K562 (cell line): ENCODE results near the gene SEL1L. TPM values are rescaled to one million over a fixed set of nuclear protein-coding genes. Genes with fewer than 3 reads are reported as not detected.

ENCODE experiments used
- E2F5 ChIP-seq: sonication (generic); formaldehyde crosslinking; IDR thresholded peaks from 2 replicates; pipeline ENCODE4 v1.8.0; 2022; ENCODE audit warnings: mild to moderate bottlenecking, missing genetic modification reagents
- EP400 ChIP-seq: fragments of 450-650 bp; IDR thresholded peaks from 2 replicates; pipeline ENCODE4 v1.6.1; 2017; ENCODE audit warnings: antibody characterized with exemption, mild to moderate bottlenecking, moderate library complexity
- EWSR1 ChIP-seq: fragments of 450-650 bp; IDR thresholded peaks from 2 replicates; pipeline ENCODE4 v1.6.1; 2018; ENCODE audit warnings: borderline replicate concordance, mild to moderate bottlenecking, low read depth, moderate library complexity; ENCODE audit not compliant: partially characterized antibody
- HBP1 ChIP-seq: fragments of 450-650 bp; formaldehyde crosslinking; IDR thresholded peaks from 2 replicates; pipeline ENCODE4 v1.4.0; 2022; ENCODE audit warnings: missing genetic modification characterization
- KAT2B ChIP-seq: IDR thresholded peaks from one replicate; pipeline ENCODE4 v1.6.1; 2012; ENCODE audit warnings: low read depth, mild to moderate bottlenecking, control low read depth, inconsistent platforms, low read length, moderate library complexity
- LCOR ChIP-seq: sonication (generic); formaldehyde crosslinking; IDR thresholded peaks from 2 replicates; pipeline ENCODE4 v1.8.0; 2022; ENCODE audit warnings: mild to moderate bottlenecking, missing genetic modification reagents
- MTA2 ChIP-seq: fragments of 450-650 bp; IDR thresholded peaks from 2 replicates; pipeline ENCODE4 v1.6.1; 2016; ENCODE audit warnings: low read depth
- PHTF2 ChIP-seq: fragments of 250-450 bp; sonication (Bioruptor Pico); IDR thresholded peaks from 2 replicates; pipeline ENCODE4 v1.5.0; 2021; ENCODE audit warnings: mild to moderate bottlenecking
- PRDM10 ChIP-seq: fragments of 450-650 bp; IDR thresholded peaks from 2 replicates; pipeline ENCODE4 v1.6.1; 2018; ENCODE audit not compliant: partially characterized antibody
- polyA plus RNA-seq, 8 experiments: library from polyadenylated mRNA; depleted of rRNA in 4 of 8; stranded (reverse) in 5 of 8; unstranded in 3 of 8; fragments of >200 nt; fragmentation: Nextera tagmentation in 2 of 8; fragmentation: Illumina TruSeq in 1 of 8; extraction: Ambion mirVana in 2 of 8; extraction: Trizol in 1 of 8; gene quantifications; 2 replicates each; pipeline versions ENCODE4 v1.2.1 to v1.2.3, GENCODE V29; 2011 to 2014; ENCODE audit warnings: inconsistent platforms in 1 of 8, missing spikeins in 1 of 8
- total RNA-seq, 7 experiments: library from RNA; depleted of rRNA in 6 of 7; stranded (reverse); fragments of >200 nt in 6 of 7; fragmentation: Illumina TruSeq in 2 of 7; extraction: Trizol in 2 of 7; gene quantifications; 2 replicates each; pipeline versions ENCODE4 v1.2.1 to v1.2.3, GENCODE V29; 2011 to 2021; ENCODE audit warnings: low replicate concordance in 1 of 7

Gene SEL1L
- total and polyA plus RNA-seq, 9 of the 15 experiments (the other 6 are each of a cell fraction or from before 2014, with no cell fraction given) = 7.7 to 21.1 (median 13.6) TPM

DNA sequence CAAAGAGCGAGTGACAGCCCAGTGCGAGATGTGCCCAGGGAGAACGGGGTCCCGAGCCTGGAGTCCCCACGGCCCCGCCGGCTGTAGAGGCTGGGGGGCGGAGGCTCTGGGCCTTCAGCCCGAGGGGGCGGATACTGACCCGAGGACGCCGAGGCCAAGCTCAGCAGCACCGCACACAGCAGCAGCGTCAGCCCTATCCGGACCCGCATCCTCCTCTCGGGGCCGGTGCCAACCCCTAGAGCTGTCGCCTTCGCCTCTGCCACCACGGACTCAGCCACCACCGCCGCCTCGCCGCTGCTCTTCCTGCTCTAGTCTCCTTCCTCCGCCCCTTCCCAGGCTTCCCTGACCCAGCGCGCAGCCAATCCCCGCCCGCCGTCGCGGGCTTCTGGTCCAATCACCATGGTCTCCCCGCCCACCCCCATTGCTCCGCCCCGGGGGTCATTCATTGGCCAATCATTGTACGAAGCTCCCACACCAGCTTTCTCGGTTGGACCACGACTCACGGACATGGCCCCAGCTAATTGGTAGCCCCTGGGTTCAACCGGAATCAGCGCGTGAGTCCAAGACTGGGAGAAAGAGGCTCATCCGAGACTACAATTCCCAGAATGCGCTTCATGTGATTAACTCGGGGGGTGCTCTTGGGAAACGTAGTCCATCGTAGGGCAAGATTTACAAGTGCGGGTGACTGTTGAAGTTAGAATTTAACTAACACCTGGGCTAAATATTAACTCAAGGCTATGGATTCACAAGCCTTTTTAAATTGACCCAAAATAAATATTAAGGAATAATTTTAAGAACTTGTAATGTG, at the start of gene SEL1L (continued):
- no peak for TF ChIP-seq E2F5 (CRISPR knock-in tag)
- TF ChIP-seq KAT2B = no peak
- TF ChIP-seq MTA2 = 0 out of 2 replicates have a peak, but pooled peaks have one; percentile 3
- TF ChIP-seq LCOR (CRISPR knock-in tag) = no peak
- no peak for TF ChIP-seq PRDM10
- TF ChIP-seq EP400 = peak; percentile 36; the same call in 1 of the 2 replicates
- TF ChIP-seq HBP1 (CRISPR knock-in tag) = no peak
- TF ChIP-seq EWSR1 = no peak
- TF ChIP-seq PHTF2 (CRISPR knock-in tag) = no peak
